GM21528 (cell line): ENCODE data around the gene VPS35L.

Experiments
- ATAC-seq: cut with Tn5 transposase; IDR thresholded peaks from one replicate; pipeline ENCODE4 v1.9.1; 2021; ENCODE audit warnings: mild to moderate bottlenecking, moderate library complexity; ENCODE audit not compliant: unreplicated experiment, low FRiP score

VPS35L gene

DNA sequence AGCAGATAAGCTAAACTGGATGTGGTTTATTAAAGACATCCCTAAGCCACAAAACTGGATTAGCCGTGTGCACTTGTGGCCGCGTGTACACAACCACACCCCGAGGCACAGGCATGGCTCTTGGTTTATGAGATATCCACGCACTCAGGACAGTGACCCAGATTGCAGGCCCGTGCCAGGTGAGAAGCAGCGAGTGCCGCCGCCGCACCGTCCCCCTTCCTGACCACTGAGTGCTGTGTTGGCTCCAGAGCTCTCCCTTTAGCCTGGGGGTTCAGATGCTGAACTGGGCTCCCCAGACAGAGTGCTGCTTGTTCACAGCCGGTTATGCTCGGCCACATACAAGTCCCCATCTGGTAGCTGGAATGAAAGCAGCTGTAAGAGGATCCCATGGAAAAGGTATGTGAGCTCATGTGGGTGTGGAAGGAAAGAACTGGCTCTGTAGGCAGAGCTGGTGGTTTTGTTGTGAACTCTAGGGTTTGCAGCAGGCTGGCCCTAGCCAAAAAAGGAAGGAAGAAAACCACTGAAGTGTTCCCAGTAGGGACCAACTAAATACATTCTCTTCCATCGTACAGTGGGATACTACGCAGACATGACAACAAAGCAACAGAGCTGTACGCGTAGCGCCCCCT lies 133.0 kb downstream of the VPS35L start:
- no peak for ATAC-seq

DNA sequence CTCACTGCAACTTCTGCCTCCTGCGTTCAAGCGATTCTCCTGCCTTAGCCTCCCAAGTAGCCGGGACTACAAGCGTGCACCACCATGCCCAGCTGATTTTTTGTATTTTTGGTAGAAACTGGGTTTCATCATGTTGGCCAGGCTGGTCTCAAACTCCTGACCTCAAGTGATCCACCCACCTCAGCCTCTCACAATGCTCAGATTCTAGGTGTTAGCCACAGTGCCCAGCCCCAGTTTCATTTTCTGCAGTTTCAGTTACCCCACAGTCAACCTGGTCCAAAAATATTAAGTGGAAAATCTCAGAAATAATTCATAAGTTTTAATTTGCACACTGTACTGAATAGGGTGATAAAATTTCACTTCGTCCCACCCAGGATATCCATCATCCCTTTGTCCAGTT lies 133.8 kb downstream of the VPS35L start:
- ATAC-seq: no peak

DNA sequence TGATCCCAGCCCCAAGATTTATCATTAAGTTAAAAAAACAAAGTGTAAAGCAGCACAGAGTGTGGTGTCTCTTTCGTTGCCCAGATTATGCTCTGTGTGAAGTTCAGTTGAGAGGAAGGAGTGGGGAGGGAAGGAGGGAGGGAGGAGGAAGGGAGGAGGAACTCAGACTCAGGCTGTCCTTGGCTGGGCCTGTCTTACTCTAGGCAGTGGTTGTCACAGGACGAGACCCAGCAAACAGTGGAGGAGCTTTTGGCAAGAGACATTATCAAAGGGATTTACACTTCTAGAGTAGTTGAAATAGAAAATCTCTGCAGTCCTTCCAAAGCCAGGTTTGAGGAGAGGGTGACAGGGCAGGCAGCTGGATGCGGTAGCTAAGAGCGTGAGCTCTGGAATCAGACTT lies 134.7 kb downstream of the VPS35L start:
- no peak for ATAC-seq

- no peak for ATAC-seq
These were observed 135.7 kb downstream of the VPS35L start for GRCh38 chr16:19691161-19691711.

DNA sequence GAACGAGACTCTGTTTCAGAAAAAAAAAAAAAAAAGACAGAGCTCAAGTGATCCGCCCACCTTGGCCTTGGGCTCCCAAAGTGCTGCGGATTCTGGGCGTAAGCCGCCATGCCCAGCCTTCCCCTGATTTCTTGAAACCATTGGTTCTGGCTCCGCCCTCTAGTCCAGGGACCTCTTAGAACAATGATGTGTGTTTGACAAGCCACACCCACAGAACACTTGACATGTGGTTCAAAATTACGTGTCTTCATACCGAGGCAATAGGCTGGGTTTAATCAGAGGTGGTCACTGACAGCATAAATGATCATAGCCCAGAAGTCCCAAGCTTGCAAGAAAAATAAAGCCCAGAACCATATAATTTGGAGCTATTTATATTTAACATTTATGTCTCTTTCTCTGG lies 139.5 kb downstream of the VPS35L start:
- ATAC-seq: no peak

DNA sequence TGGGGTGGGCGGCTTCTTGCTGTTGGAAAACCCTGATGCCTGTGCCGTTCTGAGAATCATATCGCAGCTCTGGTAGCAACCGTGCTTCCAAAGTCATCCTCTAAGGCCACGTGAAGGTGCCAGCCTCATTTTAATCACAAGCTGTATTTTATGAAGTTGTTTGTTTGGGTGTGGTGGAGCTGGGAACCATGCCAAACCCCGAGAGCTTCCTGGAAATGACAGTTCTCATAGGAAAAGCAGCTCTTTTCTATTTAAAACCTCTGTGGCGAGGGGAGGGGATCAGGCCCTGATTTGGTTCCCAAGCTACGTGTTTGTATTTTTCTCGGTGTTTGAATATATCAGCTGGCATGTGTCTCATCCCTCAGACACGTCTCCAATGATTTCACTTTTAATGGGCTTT lies 140.8 kb downstream of the VPS35L start:
- no peak for ATAC-seq

DNA sequence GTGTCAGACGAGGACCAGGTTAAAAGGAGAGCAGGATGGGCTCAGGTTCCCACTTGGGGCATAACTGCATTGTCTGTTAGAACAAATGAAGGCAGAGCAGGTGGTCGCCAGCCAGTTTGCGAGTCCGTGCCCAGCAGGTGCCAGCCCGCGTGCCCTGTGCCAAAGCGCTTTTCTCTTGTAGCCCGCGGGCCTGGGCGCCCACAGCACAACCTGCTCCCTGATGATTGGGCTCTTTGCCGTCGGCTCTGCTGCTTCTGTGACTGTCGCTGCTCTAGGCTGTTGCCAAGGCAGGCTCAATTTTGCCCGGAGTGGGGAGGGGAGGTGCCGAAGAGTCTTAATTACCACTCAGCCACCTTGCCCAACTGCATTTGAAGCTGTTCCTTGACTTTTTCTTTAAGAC lies 141.5 kb downstream of the VPS35L start:
- no peak for ATAC-seq

DNA sequence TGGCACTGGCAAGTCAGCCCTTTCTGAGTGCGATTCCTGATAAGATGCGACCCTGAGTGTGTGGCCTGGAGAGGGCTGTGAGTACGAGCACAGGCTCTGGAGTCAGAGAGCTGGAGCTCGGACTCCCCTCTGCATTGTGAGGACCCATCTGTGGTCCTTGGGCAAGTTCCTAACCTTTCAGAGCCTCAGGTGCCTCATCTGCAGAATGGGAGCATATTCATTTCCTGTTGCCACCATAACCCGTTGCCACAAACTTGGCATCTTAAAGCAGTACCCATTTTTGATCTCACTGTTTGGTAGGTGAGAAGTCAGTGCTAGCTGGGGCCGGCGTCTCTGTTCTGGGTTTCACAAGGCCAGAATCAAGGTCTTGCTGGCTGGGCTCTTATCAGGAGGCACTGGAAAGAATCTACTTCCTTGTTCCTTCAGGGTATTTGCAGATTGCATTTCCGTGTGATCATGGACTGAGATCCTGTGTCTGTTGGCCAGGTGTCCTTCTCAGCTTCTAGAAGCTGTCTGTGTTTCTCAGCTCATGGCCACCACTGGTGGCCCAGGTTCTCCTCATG lies 142.3 kb downstream of the VPS35L start:
- ATAC-seq: no peak

GRCh38 chr16:19698480-19699465 lies 143.3 kb downstream of the VPS35L start:
- ATAC-seq: no peak

DNA sequence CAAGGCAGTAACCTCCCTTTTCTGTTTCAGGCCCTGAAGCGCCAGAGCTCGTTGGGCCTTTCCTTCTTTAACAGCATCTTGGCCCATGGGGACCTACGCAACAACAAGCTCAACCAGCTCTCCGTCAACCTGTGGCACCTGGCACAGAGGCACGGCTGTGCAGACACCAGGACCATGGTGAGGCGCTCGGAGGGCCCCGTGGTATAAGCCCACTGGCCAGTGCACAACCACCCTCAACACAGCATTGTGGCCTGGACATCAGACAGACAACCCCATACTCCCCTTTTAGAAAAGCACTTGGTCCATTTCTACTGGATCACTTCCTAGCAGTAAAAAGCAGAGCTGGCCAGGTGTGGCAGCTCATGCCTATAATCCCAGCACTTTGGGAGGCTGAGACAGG lies 144.0 kb downstream of the VPS35L start:
- ATAC-seq: no peak

DNA sequence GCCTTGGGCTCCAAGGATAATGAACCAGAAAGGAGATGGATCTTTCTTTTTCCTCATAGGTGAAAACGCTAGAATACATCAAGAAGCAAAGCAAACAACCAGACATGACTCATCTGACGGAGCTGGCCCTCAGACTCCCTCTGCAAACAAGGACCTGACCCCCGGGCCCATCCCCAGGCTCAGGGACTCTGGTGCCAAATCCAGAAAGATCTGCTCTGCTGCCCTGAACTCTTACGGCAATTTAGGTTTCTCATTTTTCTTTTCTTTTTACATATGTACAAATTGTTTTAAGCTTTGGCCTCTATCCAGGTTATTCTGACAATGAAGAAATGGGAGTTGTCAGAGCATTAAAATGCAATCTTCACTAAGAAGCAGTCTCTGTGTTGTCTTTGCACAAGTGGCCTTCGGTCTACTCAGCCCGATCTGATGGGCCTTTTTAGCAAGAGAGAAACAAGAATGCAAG lies 144.8 kb downstream of the VPS35L start:
- ATAC-seq: no peak

DNA sequence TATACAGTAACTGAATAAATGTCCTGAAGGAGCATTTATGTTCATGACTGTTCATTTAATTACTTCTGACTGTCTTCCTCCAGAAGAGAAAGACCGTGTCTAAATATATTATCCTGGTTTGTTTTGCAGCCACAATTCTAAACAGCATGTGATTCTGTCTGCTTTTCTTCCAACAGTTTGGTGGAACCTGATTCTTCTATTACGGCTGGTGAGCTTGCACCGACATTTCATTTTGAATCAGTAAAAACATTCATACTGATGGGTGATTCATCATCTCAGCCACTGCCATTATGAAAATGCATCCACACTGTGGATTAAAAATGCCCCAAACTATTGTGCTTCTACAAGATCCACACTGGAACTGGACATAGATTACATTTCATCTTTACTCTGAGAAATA lies 145.6 kb downstream of the VPS35L start:
- no peak for ATAC-seq

DNA sequence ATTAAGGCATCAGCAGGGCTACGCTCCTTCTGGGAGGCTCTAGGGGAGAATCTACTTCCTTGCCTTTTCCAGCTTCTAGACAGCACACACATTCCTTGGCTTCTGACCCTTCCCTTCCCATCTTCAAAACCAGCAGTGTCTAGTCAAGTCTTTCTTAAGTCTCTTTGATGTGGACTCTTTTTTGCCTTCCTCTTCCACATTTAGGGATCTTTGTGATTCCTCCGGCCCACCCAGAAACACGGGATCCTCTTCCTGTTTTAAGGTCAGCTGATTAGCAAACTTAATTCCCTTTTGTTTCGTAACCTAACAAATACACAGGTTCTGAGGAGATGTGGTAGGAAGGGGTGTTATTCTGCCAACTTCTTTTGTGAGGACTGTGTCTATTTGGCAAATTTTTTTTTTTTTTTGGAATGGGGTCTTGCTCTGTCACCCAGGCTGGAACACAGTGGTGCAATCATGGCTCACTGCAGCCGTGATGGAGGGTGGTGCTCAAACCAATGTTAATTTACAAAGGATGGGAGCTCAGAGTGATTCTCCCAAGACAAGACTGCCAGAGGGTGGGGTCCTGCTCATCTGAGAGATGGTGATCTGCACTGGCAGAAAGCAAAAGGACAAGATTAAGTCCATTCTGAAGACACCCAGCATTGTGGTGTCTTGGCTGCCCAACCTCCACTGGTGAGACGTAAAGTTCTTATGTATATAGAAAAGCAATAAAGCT lies 147.8 kb downstream of the VPS35L start:
- ATAC-seq: no peak

DNA sequence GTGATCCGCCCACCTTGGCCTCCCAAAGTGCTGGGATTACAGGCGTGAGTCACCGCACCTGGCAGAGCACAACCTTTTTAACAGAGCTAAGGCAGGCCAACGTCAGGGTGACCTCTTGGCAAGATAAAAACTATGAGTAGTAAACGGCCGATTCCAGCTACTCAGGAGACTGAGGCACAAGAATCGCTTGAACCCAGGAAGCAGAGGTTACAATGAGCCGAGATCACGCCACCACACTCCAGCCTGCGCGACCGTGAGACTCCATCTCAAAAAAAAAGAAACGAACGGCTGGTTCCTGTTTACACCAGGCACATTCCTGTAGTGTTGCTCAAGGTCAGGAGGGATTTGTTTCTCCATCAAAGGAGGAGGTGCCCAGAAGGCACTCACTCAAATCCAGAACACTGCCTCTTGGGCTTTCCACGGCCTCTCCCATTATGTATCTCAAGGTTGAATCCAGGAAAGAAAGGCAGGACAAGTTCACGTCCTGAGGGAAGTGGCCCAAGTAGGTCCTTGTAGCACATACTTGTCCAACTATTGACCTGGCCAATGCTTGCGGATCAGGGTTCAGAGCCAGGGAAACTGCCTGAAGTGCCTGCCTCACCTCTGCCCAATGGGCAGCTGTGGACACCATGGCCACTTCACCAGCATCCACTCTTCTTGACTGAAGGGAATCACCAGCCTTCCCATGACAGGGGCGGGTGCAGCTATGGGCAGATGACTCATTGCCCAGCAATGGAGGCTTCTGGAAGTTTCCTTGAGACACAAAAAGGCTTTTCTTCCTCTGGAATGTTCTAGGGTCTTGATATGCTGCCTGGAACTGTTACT lies 149.0 kb downstream of the VPS35L start:
- ATAC-seq: no peak

- ATAC-seq: no peak
These were observed 149.6 kb downstream of the VPS35L start for GRCh38 chr16:19705146-19705501.

GRCh38 chr16:19705843-19706242 lies 150.3 kb downstream of the VPS35L start:
- no peak for ATAC-seq

- no peak for ATAC-seq
These were observed 151.3 kb downstream of the VPS35L start for GRCh38 chr16:19706846-19707245.

DNA sequence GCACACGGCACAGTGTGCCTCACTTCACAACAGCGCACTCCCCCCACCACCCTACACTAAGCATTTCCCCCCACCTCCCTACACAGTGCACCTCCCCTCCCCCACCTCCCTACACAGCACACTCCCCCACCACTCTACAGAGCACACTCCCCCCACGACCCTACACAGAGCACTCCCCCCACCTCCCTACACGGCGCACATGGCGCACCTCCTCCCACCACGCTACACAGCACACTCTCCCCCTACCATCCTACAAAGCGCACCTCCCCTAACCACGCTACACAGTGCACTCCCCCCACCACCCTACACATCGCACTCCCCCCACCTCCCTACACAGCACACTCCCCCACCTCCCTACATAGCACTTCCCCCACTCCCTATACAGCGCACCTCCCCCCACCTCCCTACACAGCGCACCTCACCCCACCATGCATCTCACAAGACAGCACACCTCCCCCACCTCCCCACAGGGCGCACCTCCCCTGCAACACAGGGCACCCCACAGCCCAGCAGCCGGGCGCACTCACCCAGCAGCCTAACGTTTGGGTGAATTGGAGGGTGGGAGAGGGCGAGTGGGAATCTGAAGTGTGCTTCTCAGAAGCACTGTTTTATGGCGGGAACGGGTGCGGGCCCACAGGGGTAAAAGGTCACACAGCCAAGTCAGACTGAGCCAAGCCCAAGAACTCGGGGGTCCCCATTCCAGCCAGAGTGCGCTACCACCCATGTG lies 152.2 kb downstream of the VPS35L start:
- no peak for ATAC-seq
